CD4-positive, alpha-beta T cell treated with Interferon gamma for 1 hour (primary cell): ENCODE results near the gene FAM171A1.
"Not testable (repeated sequence)": the region's sequence is repeated elsewhere in the genome, so short reads cannot be mapped to it uniquely, and the experiment has no call there.

ENCODE experiments used
- DNase-seq: peaks from one replicate; pipeline ENCODE4 v3.0.0-alpha.2; 2020

Gene FAM171A1

DNA sequence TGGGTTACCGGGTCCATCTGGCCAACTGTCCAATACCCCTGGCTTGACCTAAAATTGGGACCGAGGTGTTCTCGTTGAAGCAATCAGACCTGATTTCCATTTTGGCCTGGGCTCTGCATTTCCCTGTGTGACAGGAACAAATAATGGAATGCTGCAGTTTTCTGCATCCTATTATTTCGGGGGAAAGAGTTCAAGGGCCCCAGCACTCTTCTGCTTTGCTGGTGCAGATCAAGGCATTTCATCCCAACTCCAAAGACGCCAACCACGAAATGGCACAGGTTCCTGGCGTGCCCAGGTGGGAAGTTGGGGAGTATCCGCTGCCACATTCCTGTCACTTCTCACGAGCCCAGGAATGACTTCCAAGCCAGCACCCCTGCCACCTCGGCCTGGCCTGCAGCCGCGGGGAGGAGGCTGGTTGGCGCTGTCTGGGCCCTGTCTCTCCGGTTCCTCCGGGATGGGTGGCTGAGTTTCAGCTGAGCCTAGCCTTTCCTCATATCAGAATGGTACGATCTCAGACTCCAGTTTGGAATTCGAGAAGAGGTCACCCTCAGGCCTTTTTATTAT is 56.5 kb downstream of the FAM171A1 start:
- DNase-seq: no peak

DNA sequence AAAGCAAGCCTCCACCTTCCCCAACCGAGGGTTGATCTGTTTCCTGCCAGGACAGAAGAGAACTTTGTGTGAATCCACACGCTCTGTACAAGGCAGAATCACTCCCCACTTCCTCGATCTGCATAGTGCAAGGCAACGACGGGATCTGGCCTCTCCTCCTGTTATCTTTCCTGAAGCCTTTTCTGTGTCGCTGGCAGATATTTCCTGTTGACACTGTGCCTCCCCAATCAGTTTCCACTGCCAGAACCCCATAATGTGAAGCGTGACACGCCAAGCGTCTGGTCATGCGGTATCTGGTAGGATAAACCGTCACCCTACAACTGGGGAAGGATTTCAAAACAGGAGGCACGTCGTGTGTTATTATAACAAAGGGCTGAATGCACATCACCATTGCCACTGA is 57.2 kb downstream of the FAM171A1 start:
- DNase-seq: no peak

DNA sequence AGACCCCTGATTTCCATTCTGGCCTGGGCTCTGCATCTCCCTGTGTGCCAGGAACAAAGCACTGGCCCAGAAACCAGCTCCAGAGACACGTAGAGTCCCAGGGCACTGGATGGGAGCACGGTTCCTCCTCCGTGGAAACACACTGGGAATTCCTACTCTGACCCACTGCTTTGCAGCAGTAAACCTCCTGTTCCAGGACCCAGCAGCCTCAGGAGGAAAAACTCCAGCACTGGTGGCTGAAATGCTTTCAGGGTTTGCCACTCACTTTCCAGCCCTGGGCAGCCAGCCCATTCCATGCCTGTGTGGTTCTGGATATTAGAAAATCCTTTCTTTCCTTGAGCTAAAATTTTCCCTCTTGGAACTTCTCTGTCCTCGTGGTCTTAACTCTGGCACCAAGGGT is 58.0 kb downstream of the FAM171A1 start:
- no peak for DNase-seq

DNA sequence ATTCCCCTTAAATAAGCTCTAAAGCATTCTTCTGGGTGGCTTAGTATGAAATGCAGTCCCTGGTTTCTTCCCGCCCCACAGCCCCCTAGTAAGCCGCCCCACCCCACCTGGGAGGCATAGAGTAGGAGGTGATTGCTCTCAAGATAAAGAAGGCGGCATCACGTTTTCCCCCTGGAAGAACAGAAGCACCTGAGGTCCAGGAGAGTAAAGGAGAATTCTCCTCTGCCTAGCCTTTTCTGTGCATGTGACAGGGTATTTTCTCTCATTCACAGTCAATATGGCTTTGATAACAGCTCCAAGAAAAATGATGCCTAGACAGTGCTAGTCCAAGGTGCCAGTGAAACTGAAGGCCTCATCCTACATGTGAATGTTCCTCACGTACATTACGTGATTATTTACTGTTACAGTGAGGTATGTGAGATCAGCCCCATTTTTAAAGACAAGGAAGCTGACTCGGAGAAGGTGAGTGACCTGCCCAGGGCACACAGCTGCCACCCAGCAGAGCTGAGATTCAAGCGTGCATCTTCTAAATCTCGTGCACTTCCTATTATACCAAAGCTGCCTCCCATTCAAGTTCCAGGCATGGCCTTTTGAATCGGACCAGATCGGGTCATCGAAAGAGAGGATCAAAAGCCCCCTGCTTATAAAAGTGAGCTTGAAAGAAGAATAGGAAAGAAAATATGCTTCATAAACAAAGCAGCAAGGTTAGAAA is 59.4 kb downstream of the FAM171A1 start:
- no peak for DNase-seq

DNA sequence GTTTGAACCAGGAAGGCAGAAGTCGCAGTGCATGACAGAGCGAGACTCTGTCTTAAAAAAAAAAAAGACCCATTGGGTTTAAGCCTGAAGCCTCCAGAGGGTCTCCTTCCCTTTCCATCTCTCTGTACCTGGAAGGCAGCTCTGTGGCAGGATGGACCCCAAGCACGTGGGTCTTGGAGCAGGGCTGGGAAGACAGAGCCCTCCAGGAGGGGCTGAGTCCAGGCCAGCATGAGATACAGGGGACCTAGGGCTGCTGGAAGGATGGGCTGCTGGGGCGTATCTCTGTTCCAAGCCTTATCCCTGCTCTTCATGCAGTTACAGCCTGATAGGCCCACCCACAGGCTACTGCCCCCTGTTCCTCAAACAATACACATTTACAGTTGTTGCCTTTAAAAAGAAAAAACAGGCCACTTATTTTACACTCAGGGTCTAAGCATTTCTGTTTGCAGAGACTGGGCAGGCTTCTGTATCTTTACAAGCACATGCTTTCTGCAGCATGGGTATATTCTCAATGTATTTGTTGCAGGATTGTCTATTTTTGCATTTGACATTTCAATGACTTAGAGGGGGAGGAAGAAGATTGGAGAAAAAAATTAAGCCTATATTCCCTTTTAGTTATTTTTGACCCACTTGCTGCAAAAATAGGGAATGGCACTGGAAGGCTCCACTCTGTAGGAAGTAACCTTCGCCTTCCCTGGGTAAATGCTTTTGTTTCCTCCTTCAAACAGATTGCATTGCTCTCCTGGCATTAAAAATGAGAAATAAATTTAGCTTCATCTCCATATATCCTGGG is 60.1 kb downstream of the FAM171A1 start:
- DNase-seq: no peak

DNA sequence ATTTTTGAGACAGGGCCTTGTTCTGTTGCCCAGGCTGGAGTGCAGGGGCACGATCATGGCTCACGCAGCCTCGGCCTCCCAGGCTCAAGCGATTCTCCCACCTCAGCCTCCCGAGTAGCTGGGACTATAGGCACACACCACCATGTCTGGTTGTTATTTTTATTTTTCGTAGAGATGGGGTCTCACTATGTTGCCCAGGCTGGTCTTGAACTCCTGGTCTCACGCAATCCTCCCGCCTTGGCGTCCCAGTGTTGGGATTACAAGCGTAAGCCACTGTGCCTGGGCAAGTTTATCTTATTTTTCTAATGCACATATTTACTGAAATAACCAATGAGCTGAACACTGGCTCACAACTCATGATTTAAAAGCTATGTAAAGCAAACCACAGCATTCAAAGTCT is 61.9 kb downstream of the FAM171A1 start:
- no peak for DNase-seq

DNA sequence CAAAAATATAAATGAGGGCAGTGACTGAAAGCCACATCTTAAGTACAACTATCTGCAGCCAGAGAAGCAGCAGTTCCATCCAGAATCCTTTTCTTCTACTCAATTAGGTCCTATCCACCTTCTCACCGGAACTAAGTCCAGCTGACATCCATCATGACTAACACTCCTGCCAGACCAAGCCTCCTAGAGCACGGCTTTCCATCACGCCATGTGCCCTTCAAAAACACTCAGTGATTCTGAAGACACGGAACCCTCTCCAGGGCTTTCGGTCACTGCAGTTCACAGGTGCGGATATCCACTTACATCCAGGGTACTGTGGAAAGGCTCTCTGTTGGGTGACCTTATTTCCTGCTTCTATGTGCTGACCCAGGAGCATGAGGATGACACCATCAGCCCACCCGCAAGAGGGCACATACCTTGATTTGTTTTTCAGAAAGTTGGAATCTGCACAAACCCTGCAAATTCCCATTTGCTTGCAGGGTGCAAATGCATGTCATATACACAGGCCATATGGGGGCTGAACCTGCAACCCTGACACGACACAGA is 64.3 kb downstream of the FAM171A1 start:
- DNase-seq: no peak

DNA sequence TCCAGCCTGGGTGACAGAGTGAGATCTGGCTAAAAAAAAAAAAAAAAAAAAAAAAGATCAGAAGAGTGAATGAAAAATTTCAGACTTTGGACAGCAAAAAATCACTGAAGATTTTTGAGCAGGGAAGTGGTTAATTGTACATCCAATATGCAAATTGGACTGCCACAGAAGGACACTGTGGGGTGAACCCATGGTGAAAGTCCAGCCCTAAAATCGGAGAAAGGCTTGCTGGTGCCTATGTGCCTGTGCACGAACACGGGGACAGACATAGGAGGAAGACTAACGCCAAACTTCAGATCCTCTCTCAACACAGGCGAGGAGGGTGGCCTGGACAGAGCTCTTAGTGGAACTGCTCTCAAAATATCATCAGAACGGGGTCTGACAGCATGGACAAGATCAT is 65.5 kb downstream of the FAM171A1 start:
- DNase-seq: no peak

DNA sequence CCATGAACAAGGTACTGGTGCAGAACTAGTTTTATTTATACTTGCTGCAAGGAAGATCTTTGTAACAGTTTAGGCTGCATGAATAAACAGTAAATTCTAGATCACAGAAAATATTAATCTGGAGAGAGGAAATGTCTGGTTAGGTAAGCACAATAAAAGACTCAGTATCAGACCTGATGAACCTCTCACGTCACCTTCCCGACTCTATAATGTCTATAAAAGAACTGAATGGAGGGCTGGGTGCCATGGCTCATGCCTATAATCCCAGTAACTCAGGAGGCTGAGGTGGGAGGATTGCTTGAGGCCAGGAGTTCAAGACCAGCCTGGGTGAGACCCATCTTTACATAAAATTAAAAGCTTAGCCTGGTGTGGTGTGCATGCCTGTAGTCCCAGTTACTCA is 65.9 kb downstream of the FAM171A1 start:
- DNase-seq: no peak

DNA sequence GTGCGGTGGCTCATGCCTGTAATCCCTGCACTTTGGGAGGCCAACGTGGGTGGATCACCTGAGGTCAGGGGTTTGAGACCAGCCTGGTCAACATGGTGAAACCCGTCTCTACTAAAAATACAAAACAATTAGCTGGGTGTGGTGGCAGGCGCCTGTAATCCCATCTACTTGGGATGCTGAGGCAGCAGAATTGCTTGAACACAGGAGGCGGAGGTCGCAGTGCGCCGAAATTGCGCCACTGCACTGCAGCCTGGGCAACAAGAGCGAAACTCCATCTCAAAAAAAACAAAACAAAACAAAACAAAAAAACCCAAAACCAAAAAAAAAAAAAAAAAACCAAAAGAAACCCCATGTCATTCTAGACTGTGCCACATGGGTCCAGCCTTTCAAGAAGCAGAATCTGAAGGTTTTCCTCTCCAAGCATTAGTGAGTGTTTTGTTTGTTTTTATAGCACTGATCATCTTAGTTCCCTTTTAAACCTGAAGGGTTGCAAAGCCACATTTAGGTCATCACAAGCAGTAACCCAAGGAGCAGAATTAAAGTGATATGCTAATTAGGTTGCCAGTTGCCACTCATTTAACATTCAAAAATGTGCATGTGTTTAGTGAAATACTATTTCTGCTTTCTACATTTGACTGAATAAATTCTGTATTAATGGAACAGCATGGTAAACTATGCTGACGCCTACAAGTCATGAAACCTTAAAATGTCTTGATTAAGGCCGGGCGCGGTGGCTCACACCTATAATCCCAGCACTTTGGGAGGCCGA is 68.7 kb downstream of the FAM171A1 start:
- DNase-seq: not testable (repeated sequence)

DNA sequence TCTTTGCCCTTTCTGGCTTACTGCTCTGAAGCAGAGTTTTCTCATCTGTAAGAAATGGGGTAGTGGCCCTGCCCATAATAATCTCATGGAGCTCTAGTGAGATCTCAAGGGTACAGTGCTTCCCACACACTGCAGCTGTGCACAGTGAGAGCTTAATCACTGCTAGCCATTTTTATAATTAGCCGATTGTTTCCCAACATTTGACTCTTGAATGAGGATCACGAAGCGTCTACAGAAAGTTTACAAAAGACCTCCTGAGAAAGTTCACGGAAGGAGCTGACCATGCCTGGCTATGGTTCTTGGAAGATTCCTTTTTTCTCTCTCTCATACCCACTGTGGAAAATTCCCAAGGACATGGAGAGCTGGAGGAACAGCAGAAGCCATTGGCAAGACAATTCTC is 70.4 kb downstream of the FAM171A1 start:
- no peak for DNase-seq

DNA sequence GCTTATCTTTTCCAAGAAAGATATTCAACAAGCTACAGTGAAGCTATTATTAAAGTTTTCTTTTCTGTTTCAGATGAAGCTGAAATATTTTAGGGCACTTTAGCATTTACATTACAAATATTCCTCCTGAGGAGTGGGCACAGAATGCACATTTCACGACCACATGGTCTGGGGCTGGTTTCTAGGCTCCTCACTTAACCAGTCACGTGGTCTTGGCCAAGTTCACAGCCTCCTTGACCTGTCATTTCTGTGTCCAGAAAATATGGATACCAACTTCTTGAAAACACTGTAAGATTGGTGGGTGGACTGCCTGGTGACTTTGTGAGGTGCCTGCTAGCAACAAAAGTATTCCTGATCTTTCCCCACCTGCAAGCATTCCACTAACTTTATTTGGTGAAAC is 70.9 kb downstream of the FAM171A1 start:
- DNase-seq: no peak

DNA sequence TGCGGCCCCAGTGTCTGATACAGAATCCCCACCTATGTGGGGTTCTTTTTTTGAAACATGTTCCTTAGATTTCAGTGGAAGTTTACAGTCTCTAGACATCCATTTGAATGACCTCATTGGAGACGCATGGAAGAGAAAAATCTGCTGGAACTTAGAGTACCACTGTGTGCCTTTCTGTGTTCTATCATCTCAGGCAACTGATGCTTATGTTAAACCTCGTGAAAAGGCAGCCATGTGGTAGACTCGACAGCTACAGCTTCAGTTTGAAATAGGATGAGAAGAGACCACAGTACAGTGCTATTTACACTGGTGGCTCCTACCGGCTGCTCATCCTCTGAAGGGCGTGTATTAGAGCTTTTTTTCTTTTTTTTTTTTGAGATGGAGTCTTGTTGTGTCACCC is 74.4 kb downstream of the FAM171A1 start:
- no peak for DNase-seq

DNA sequence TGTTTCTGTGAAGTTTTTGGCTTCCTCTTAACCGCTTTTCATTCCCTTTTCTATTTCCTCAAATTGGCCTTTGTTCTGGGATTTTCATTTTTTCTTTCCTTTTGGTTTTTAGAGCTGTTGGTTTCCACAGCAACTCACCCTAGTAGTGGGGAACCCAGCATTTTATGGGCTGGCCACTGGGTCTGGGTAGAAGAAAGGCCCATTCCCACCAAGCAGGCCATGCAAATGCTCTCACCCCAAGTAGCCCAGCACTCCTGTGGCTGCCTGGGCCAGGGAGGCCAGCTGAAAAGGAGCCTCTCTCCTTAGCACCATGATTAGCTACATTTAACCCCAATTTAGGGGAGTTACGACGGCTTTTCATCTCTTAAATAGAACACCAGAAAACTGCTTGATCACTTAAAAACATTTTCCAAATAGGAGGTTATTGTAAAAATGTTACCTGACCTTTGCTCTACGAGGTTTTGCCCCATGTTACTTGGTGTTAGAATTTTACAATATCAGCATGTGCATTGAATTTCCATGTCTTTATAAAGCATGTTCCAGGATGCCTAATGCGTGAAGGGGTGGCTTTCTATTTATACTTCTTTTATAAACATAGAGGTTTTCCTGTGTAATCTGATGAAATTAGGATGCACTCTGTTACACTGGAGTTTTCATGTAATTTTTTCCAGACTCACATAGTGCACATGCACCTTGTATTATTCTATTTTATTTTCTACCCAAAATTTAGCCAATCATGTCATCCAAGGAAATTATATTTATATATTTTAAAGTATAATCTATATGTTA is 75.4 kb downstream of the FAM171A1 start:
- DNase-seq: no peak

DNA sequence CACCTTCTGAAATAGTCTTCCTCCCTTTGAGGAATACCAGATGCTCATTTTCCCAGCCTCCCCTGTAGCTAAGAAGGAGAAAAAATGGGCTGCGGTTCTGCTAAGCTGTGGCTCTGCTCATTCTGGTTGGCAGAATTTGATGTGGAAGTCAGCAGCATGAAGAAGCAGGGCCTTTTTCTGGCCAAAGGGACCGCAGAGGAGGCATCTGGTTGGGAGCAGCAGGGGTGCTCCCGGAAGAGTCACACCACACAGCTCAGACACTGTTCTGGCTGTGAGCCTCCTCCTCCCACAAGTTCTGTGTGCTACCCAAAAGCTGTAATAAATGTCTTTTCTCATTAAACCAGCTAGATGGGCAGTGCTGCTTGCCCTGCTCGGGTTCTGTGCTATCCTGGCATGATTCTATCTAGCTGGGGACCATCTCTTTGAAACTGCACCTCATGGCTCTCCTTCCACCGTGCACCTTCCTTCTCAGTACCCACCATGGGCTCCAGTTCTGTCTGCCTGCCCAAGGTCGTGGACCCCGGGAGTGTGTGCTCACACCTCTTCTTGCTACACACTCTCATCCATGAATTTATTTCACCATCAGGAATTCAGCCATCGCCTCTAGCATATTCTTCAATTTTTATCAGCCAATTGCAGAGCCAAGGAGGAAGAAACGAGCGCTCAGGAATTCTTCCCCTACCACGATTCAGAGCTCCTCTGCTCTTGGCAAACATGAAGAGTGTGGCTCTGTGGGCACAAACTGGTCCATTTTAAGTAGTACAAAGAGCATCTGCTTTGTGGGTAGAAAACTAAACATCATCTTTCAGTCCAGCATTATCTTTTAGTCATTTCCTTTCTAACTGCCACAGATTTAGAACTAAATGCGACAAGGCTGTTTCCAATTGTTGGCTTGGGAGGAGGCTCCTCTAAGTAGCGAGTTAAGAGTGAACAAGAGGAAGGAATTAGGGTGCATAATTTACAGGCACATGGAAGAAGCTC is 76.9 kb downstream of the FAM171A1 start:
- no peak for DNase-seq

DNA sequence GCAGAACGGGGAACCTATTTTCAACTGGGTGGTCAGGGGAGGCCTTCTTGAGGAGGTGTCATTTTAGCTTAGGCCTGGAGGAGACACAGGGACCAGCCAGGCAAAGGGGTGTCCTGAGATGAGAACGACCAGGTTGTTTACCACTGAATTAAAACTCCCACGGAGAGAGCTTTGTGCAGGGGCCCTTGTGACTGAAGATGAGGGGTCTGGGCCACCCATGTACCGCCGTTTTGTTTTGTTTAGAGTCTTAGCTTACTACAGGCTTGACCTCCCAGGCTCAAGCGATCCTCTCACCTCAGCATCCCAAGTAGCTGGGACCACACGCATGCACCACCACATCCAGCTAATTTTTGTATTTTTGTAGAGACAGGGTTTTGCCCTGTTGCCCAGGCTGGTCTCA is 80.4 kb downstream of the FAM171A1 start:
- no peak for DNase-seq

DNA sequence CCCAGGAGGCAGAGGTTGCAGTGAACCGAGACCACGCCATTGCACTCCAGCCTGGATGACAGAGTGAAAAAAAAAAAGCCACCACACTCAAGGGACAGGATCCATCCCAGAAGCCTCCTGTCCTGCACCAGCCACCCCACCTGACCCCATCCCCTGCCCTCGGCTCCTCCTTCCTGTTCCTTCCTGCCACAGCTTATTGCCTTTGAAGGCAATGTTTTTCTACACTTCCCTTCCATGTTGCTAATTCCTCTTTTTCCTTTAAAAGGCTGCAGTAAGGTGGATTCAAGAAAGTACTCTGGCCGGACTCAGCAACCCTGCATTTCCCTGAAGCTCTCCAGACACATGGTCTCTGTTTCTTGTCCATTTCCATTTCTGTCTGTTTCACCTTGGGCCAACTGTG is 80.9 kb downstream of the FAM171A1 start:
- no peak for DNase-seq

DNA sequence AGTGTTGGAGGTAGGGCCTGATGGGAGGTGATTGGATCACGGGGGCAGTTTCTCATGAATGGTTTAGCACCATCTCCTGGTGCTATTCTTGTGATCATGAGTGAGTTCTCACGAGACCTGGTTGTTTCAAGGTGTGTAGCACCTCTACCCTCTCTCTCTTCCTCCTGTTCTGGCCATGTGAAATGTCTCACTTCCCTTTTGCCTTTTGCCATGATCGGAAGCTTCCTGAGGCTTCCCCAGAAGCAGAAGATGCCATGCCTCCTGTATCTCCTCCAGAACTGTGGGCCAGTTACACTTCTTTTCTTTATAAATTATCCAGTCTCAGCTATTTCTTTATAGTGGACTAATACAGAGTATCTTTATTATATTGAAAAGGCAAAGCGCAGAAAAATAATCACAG is 90.1 kb downstream of the FAM171A1 start:
- DNase-seq: no peak

DNA sequence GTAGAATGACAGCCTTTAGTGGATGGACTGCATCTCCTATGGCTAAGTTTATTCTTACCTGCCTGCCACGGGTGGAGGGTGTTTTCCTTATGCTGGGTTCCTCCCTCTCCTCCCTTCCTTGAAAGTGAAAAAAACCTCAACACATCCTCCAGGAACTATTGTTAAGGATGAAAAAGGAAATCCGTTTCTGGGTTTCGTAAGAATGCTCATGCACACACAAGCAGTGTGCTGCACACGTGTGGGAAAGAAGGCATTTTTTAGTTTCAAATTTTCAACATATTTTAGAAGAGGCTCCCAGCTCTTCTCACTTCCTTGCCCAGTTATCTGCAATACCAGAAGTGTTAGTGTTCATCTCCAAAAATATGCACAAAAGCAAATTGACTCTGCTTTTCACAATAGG is 90.6 kb downstream of the FAM171A1 start:
- no peak for DNase-seq

DNA sequence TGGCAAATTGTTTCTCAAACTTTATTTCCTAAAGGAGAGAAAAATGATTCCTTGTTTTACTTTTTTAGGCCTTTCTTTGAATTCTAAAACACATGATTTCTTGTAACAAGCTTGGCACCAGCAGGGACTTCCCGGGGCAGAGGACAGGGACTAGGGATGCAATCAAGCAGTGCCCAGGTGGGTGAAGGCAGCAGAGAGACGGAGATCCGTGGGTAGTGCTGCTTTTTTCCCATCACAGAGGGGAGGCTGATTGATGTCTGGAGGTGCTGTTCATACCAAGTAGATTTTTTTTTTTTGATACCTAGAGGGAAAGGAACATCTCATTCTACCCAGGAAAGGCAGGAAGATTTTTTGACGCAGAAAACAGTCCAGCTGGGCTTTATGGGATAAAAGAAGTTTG is 91.9 kb downstream of the FAM171A1 start:
- no peak for DNase-seq

DNA sequence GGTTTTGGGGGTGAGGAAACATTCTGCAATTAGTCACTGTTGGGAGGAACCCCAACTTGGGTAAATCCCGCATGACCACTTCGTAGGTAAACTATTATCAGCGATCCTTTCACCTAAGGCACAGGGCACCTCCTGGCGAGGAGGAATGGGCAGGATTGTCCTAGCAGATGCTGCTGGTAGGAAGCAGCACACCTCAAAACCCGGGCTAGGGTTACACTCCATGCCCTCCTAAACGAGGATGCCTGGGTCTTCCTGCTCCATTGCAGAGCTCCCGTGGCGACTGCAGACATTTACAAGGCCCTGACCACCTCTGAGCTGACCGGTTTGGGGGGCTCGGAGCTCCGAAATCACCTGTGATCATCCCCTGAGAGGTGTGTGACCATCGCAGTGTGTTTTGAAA is 92.3 kb downstream of the FAM171A1 start:
- no peak for DNase-seq
